ENCODE data around the gene ADAMTS17. TPM values are rescaled to one million over a fixed set of nuclear protein-coding genes. Genes with fewer than 3 reads are reported as not detected.

ADAMTS17 gene
- total RNA-seq, 1 donor from 2014 or later = 0.83 TPM

GRCh38 chr15:99999282-100000070 lies 342.3 kb downstream of the ADAMTS17 start:
- Mint-ChIP-seq H3K36me3 (ENCODE audit: low read depth) (no peaks in the 10 kb centered on the region), H3K27ac (no peak overlapping the region), H3K4me1 (ENCODE audit: low read depth) (no peaks in the 10 kb centered on the region), H3K9me3 (no peaks in the 10 kb centered on the region), H3K27me3 (ENCODE audit: insufficient read depth) (no peaks in the 10 kb centered on the region), H3K4me3 (no peak overlapping the region)
- DNase-seq (ENCODE audit: low spot score) = no peak
- intact Hi-C loops (cut with micrococcal nuclease) = no loop called here

DNA sequence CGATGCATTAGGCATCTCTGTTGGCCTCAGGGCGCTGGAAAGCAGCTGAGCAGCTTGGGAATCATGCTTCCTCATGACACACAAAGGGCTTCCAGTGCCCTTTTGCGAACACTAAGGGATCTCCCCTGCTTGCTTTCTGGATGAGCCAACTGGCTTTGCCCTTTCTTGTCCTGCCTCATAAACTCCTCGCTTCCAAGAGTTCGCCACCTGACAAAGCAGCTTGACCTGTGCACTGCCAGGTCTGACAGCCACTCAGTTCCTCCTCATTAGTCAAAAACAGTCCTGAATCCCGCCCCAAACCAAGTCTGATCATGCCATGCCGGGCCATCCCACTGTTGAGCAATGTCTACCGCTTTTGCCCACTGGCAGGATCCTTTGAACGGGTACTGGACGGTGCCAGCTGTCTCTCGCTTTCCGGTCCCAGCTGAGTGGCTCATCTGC lies 343.1 kb downstream of the ADAMTS17 start:
- H3K4me3 Mint-ChIP-seq = no peak overlapping the region
- no peaks in the 10 kb centered on the region for H3K4me1 Mint-ChIP-seq (ENCODE audit: low read depth)

DNA sequence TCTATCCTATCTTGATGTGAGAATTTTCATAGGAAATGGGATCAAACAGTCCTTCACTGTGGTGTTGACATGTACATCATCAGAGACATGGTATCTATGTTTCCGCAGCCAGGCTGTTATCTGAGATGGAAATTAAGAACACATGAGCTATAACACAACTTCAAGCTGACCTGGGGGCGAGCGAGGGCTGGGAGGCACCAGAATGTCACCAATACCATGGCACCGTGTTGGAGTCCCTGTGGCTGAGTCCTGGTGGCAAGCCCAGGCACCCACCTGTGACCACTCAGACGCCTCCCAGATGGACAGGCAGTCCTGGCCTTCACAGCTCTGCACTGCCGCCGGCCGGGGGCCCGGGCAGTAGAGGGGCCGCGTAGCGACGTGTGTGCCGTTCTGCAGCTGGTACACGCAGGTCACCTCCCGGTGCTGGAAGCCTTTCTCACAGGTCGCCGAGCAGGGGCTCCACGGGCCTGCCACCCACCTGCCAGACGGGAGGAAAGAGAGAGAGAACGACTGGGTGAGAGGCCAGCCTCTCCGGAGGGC lies 344.6 kb downstream of the ADAMTS17 start:
- intact Hi-C loops (cut with micrococcal nuclease) = no loop called here
- H3K4me1 Mint-ChIP-seq (ENCODE audit: low read depth) = no peaks in the 10 kb centered on the region
- H3K27me3 Mint-ChIP-seq (ENCODE audit: insufficient read depth) = no peaks in the 10 kb centered on the region
- DNase-seq (ENCODE audit: low spot score) = no peak
- no peak overlapping the region for H3K4me3 Mint-ChIP-seq
- no peaks in the 10 kb centered on the region for H3K36me3 Mint-ChIP-seq (ENCODE audit: low read depth)
- H3K9me3 Mint-ChIP-seq = no peaks in the 10 kb centered on the region
- no peak overlapping the region for H3K27ac Mint-ChIP-seq

More for the DNA sequence above, 343.1 kb downstream of the ADAMTS17 start:
- Mint-ChIP-seq H3K9me3 (no peaks in the 10 kb centered on the region), H3K36me3 (ENCODE audit: low read depth) (no peaks in the 10 kb centered on the region), H3K27me3 (ENCODE audit: insufficient read depth) (no peaks in the 10 kb centered on the region), H3K27ac (no peak overlapping the region)
- DNase-seq (ENCODE audit: low spot score) = no peak
- intact Hi-C loops (cut with micrococcal nuclease) = no loop called here

DNA sequence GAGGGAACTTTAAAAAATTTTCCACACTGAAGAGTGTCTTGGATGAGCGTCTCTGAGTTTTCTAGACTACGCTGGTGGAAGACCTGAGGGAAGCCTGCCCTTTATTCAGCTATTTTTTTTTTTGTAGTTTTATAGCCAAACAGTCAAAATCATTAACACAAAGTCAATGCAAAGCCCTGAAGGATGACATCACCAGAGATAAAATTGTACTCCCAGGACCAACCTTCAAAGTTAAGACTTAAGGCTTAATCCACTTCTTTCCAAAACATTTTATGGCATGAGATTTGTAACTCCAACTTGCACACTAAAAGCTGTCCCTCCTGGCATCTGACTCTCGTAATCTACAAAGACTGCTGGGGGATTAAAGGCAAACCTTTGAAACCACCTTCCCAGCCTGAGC lies 345.1 kb downstream of the ADAMTS17 start:
- Mint-ChIP-seq H3K4me1 (ENCODE audit: low read depth) (no peaks in the 10 kb centered on the region), H3K36me3 (ENCODE audit: low read depth) (no peaks in the 10 kb centered on the region), H3K4me3 (no peak overlapping the region), H3K27ac (no peak overlapping the region), H3K27me3 (ENCODE audit: insufficient read depth) (no peaks in the 10 kb centered on the region), H3K9me3 (no peaks in the 10 kb centered on the region)
- no peak for DNase-seq (ENCODE audit: low spot score)
- intact Hi-C loops (cut with micrococcal nuclease) = no loop called here

- H3K36me3 Mint-ChIP-seq (ENCODE audit: low read depth) = no peaks in the 10 kb centered on the region
- H3K27ac Mint-ChIP-seq = no peak overlapping the region
- H3K4me1 Mint-ChIP-seq (ENCODE audit: low read depth) = no peaks in the 10 kb centered on the region
- H3K27me3 Mint-ChIP-seq (ENCODE audit: insufficient read depth) = no peaks in the 10 kb centered on the region
- intact Hi-C loops (cut with micrococcal nuclease) = no loop called here
- no peaks in the 10 kb centered on the region for H3K9me3 Mint-ChIP-seq
- H3K4me3 Mint-ChIP-seq = no peak overlapping the region
- DNase-seq (ENCODE audit: low spot score) = no peak
Observed at GRCh38 chr15:99995543-99995942, 346.2 kb downstream of the ADAMTS17 start.

DNA sequence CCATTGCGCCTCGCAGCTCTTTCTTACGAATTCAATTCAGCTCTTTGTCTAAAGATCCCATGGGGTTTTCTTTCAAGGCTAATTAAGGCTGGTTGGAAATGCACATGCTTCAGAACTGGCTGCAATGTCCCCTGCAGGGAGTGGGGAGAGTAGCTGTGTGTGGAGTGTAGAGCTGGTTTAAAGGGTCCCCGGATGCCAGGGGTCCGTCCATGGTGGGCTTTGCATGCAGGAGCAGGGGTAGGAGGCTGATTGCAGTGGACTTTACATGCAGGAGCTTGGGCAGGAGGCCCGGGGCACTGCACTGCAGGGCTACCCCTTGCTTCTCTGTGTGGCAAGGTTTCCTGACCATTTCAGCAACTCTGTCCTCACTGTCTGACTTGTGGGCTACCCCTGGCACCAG lies 346.9 kb downstream of the ADAMTS17 start:
- no peaks in the 10 kb centered on the region for H3K4me1 Mint-ChIP-seq (ENCODE audit: low read depth)

GRCh38 chr15:99993681-99994131 lies 348.1 kb downstream of the ADAMTS17 start:
- intact Hi-C loops (cut with micrococcal nuclease) = no loop called here
- H3K4me1 Mint-ChIP-seq (ENCODE audit: low read depth) = no peaks in the 10 kb centered on the region
- H3K27me3 Mint-ChIP-seq (ENCODE audit: insufficient read depth) = peaks cover 4% of the 10 kb centered on the region
- no peaks in the 10 kb centered on the region for H3K9me3 Mint-ChIP-seq
- H3K4me3 Mint-ChIP-seq = no peak overlapping the region
- DNase-seq (ENCODE audit: low spot score) = no peak
- no peak overlapping the region for H3K27ac Mint-ChIP-seq
- H3K36me3 Mint-ChIP-seq (ENCODE audit: low read depth) = no peaks in the 10 kb centered on the region

More for the DNA sequence above, 346.9 kb downstream of the ADAMTS17 start:
- intact Hi-C loops (cut with micrococcal nuclease) = no loop called here
- Mint-ChIP-seq H3K27ac (no peak overlapping the region), H3K4me3 (no peak overlapping the region), H3K36me3 (ENCODE audit: low read depth) (no peaks in the 10 kb centered on the region), H3K27me3 (ENCODE audit: insufficient read depth) (peaks cover 4% of the 10 kb centered on the region), H3K9me3 (no peaks in the 10 kb centered on the region)
- DNase-seq (ENCODE audit: low spot score) = no peak

DNA sequence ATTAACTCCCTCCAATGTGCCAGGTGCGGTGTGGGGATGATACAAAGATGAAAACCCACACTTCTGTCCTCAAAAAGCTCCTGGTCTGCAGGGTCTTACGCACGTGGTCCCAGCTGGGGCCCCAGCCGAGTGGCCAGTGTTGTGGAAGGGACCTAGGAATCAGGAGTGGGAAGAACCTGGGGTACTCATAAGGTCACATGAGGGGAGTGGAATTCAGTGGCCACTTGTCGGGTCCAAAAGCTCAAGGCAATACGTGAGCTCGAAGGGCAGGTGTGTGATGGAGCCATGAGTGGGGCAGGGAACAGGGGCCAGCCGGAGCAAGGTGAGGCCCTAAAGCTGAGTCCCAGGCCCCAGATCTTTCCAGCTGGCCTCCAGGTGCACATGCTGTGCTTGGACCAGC lies 348.5 kb downstream of the ADAMTS17 start:
- no peaks in the 10 kb centered on the region for H3K36me3 Mint-ChIP-seq (ENCODE audit: low read depth)
- DNase-seq (ENCODE audit: low spot score) = no peak
- peaks cover 4% of the 10 kb centered on the region for H3K27me3 Mint-ChIP-seq (ENCODE audit: insufficient read depth)
- H3K9me3 Mint-ChIP-seq = peaks cover 1% of the 10 kb centered on the region
- H3K4me3 Mint-ChIP-seq = no peak overlapping the region
- H3K27ac Mint-ChIP-seq = no peak overlapping the region
- intact Hi-C loops (cut with micrococcal nuclease) = no loop called here
- no peaks in the 10 kb centered on the region for H3K4me1 Mint-ChIP-seq (ENCODE audit: low read depth)

DNA sequence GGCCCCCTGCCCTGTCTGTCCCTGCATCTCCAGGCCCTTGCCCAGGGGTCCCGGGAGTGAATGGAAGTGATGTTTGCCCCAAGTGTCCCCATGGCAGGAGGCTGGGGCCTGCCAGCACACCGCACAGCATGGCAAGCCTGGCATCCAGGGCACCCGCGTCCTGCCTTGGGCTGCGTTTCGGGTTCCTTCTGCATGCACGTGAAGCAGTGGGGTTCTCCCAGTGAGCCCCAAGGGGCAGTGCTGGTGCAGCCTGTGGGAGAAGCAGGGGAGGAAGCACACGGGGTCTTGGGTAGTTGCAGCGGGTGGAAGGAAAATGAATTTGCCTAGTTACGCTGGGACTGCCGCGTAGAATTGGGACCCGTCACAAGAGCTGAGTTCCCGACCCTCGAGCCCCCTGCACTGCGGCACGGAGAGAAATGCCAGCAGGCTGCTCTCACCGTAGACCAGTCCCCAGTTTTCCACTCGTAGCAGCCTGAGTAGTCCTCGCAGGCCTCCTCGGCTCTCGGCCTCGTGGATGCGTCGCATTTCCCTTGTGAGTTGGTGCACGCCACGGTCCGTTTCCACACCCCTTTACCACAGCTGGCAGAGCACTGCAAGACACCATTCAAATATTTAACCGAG lies 349.1 kb downstream of the ADAMTS17 start:
- Mint-ChIP-seq H3K9me3 (peaks cover 5% of the 10 kb centered on the region), H3K27ac (no peak overlapping the region), H3K4me1 (ENCODE audit: low read depth) (no peaks in the 10 kb centered on the region), H3K27me3 (ENCODE audit: insufficient read depth) (peaks cover 4% of the 10 kb centered on the region), H3K4me3 (no peak overlapping the region), H3K36me3 (ENCODE audit: low read depth) (no peaks in the 10 kb centered on the region)
- intact Hi-C loops (cut with micrococcal nuclease) = no loop called here
- no peak for DNase-seq (ENCODE audit: low spot score)

- Mint-ChIP-seq H3K36me3 (ENCODE audit: low read depth) (no peaks in the 10 kb centered on the region), H3K4me1 (ENCODE audit: low read depth) (no peaks in the 10 kb centered on the region), H3K27me3 (ENCODE audit: insufficient read depth) (peaks cover 7% of the 10 kb centered on the region), H3K4me3 (no peak overlapping the region), H3K27ac (no peak overlapping the region), H3K9me3 (peaks cover 5% of the 10 kb centered on the region)
- intact Hi-C loops (cut with micrococcal nuclease) = no loop called here
- DNase-seq (ENCODE audit: low spot score) = no peak
Observed at GRCh38 chr15:99989095-99989494, 352.7 kb downstream of the ADAMTS17 start.

DNA sequence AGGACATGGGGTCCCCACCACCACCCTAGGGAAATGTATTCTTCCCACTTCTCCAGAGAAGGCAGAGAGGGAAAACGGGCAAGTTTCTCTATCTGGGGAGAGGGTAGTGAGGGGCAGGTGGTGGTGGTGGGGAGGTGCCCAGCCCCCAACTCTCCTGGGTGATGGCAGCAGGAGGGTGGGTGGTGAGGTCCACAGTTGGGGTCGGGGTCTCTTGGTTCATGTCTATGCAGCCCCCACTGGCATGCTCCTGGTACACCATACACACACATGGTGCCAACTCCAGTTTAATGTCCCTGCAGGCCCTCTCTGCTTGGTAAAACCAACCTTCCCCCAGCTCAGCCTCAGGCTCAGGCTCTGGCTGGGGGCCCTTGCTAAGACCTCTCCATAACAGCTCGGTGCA lies 354.1 kb downstream of the ADAMTS17 start:
- no peak for DNase-seq (ENCODE audit: low spot score)
- Mint-ChIP-seq H3K27me3 (ENCODE audit: insufficient read depth) (peaks cover 7% of the 10 kb centered on the region), H3K36me3 (ENCODE audit: low read depth) (no peaks in the 10 kb centered on the region), H3K9me3 (peaks cover 5% of the 10 kb centered on the region), H3K27ac (no peak overlapping the region), H3K4me1 (ENCODE audit: low read depth) (no peaks in the 10 kb centered on the region), H3K4me3 (no peak overlapping the region)
- intact Hi-C loops (cut with micrococcal nuclease) = no loop called here

DNA sequence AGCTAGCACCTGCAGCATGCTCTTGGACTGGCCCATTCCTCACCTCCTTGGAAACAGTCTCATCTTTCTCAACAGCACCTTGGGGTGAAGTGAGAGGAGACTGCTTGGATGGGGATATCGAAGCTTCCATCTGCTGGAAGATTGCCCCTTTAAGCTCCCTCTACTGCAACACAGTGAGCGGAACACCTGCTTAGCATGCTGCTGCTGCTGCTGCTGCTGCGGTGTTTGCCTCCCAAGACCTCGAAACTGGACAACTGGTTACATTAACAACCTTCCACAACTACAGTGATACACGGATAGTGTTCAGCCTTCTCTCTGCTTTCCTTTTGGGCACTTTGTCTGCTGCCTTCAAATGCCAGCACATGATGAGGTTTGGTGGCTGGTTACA lies 354.7 kb downstream of the ADAMTS17 start:
- Mint-ChIP-seq H3K4me3 (no peak overlapping the region), H3K9me3 (peaks cover 5% of the 10 kb centered on the region), H3K27ac (no peak overlapping the region), H3K36me3 (ENCODE audit: low read depth) (no peaks in the 10 kb centered on the region), H3K27me3 (ENCODE audit: insufficient read depth) (peaks cover 7% of the 10 kb centered on the region), H3K4me1 (ENCODE audit: low read depth) (no peaks in the 10 kb centered on the region)
- DNase-seq (ENCODE audit: low spot score) = no peak
- intact Hi-C loops (cut with micrococcal nuclease) = no loop called here

Data from activated T-helper 1 cell treated with anti-CD3 and anti-CD28 coated beads, Interleukin-12 subunit alpha, Interleukin-12 subunit beta, Interleukin-2, Interleukin-4 antibody, amounts not matched to agents 30 ng/mL and 10 ng/mL and 1 ng/mL, durations not matched to agents 14 hours and 24 hours and 36 hours (primary cell).